Measurements from ENCODE around the gene MCCC1.
"Not testable (repeated sequence)": the region's sequence is repeated elsewhere in the genome, so short reads cannot be mapped to it uniquely, and the experiment has no call there.

The MCCC1 gene

DNA sequence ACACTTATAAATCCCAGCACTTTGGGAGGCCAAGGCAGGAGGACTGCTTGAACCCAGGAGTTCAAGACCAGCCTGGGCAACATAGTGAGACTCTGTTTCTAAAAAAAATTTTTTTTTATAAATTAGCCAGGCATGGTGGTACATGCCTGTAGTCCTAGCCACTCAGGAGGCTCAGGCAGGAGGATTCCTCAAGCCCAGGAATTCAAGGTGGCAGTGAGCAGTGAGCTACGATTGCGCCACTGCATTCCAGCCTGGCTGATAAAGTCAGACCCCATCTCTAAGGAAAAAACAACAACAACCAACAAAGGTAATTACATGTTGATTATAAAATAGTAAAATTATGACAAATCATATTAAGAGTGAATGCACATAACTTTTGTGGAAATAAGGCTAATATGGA is 40.9 kb downstream of the MCCC1 start:
- in situ Hi-C loops (cut with MboI; ENCODE audit: low sequenced_read_pairs): no loop called here

DNA sequence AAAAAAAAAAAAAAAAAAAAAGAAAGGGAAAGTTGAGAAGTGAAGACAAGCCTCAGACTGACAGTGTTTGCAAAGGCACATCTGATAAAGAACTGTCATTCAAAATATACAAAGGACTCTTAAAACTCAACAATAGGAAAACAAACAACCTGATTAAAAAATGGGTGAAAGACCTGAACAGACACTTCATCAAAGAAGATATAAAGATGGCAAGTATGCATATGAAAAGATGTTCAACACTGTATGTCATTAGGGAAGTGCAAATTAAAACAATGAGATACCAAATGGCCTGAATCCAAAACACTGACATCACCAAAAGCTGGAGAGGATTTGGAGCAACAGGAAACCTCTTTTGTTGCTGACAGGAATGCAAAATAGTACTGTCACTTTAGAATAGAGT is 48.6 kb downstream of the MCCC1 start:
- in situ Hi-C loops (cut with MboI; ENCODE audit: low sequenced_read_pairs): no loop called here

- in situ Hi-C loops (cut with MboI; ENCODE audit: low sequenced_read_pairs): no loop called here
Observed at GRCh38 chr3:183046883-183047282, 52.4 kb downstream of the MCCC1 start.

DNA sequence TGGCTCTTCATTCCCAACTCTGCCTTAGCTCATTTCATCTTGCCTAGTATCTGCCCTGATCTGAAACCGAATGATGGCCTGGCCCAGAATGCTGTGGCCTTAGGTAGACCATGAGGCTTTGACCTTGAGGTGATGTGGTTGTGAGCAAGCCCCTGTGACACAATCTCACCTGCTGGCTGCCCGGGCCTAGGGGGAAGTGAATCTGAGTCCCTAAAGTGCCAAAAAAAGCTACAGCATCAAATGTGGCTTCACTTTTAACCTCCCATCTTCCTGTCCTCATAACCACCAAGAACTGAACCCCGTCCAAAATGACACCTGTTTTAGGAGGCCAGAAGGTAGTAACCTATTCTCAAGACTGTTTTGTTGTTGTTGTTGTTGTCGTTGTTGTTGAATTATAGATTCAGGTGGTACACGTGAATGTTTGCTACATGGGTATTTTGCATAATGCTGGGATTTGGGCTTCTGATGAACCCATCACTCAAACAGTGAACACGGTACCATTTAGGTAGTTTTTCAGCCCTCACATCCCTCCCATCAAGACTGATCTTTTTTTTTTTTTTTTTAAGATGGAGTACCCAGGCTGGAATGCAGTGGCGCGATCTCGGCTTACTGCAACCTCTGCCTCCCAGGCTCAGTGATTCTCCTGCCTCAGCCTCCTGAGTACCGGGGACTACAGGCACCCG is 54.6 kb downstream of the MCCC1 start:
- in situ Hi-C loops (cut with MboI; ENCODE audit: low sequenced_read_pairs): no loop called here

DNA sequence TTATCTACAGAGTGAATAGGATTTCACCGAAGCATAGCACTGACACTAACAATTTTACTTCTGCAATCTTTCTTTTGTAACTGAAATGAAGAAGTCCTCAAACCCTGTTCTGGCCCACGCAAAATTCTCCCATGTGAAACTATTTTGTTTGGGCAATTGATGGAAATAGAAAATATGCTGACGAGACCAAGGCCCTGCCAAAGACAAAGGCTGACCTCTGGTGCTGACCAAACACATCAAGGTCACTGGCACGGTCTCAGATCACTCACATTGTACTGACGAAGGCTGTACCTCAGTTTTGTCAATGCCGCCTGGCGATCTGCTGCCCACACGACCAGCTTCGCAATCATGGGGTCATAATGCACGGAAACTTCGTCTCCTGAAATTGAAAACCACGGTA is 60.5 kb downstream of the MCCC1 start:
- in situ Hi-C loops (cut with MboI; ENCODE audit: low sequenced_read_pairs): no loop called here

DNA sequence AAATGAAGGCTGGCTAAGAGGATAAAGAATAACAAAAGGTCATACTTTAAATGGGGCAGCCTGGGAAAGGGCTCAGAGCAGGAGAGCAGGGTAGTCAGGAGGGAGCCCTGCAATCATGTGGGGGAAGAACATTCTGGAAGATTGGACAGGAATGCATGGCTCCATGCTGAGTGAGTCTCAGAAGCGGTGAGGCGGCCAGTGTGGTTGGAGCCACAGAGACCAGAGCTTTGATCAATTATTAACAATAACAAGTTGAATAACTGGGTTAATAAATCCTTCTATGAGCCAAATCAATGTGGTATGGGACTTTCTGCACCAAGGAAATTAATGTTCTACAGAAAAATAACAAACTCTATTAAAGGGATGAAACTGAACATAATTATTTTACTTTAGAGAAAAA is 61.1 kb downstream of the MCCC1 start:
- in situ Hi-C loops (cut with MboI; ENCODE audit: low sequenced_read_pairs): no loop called here

GRCh38 chr3:183033746-183034145 is 65.5 kb downstream of the MCCC1 start:
- in situ Hi-C loops (cut with MboI; ENCODE audit: low sequenced_read_pairs): no loop called here

GRCh38 chr3:183032880-183033555 is 66.3 kb downstream of the MCCC1 start:
- in situ Hi-C loops (cut with MboI; ENCODE audit: low sequenced_read_pairs): no loop called here

DNA sequence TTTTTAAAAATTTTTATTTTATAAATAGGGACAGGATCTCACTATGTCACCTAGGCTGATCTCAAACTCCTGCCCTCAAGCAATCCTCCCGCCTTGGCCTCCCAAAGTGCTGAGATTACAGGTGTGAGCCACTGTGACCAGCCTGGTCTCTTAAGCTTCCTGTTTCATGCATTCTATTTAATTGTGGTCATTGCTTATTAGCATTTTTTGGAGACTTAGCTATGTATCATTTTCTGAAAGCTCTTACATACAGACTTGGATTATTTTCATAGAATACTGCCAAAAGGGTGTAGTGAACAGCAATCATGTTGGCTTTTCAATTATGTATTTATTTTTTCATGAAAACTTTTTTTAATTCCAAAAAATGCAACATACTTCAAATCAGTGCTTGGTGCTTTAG is 67.5 kb downstream of the MCCC1 start:
- in situ Hi-C loops (cut with MboI; ENCODE audit: low sequenced_read_pairs): no loop called here

- in situ Hi-C loops (cut with MboI; ENCODE audit: low sequenced_read_pairs): no loop called here
Observed at GRCh38 chr3:183028416-183028815, 70.9 kb downstream of the MCCC1 start.

GRCh38 chr3:183027276-183027675 is 72.0 kb downstream of the MCCC1 start:
- in situ Hi-C loops (cut with MboI; ENCODE audit: low sequenced_read_pairs): no loop called here

GRCh38 chr3:183022936-183023516 is 76.3 kb downstream of the MCCC1 start:
- in situ Hi-C loops (cut with MboI; ENCODE audit: low sequenced_read_pairs): no loop called here

- in situ Hi-C loops (cut with MboI; ENCODE audit: low sequenced_read_pairs): no loop called here
Observed at GRCh38 chr3:183018421-183019192, 80.7 kb downstream of the MCCC1 start.

DNA sequence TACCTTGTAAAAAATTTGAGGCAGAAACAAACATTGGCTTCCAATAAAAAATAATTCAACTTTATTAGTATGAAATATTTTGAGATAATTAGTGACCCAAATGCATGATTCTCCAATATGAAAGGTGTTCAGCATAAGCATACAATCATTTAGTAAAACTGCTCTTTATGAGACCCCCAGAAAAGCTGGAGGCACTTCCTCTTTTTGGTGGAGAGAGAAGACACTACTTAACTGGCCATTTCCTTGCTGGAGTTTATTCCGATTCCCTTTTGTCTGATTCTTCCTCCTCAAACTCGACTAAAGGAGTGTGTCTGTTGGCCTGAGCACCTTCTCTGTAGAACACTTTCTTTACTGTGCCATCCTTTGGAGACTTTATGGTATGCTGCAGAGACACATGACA is 84.1 kb downstream of the MCCC1 start:
- in situ Hi-C loops (cut with MboI; ENCODE audit: low sequenced_read_pairs): no loop called here

GRCh38 chr3:183013856-183014255 is 85.4 kb downstream of the MCCC1 start:
- in situ Hi-C loops (cut with MboI; ENCODE audit: low sequenced_read_pairs): no loop called here

DNA sequence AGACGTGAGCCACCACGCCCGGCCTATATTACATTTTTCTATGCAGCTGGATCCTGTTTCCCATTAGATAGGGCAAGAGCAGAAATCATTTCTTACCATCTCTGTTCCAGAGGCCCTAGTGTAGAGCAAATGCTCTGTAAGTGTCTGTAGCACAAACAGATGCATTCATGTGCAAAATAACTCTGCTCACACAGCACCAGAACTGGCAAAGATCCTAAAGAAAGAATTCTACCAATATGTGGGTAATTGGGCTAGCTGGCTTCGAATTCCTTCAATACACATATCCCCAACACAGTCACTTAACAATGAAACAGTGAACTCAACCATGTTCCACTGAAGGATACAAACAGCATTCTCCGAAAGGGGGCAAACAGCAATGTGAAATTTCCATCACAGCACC is 86.2 kb downstream of the MCCC1 start:
- in situ Hi-C loops (cut with MboI; ENCODE audit: low sequenced_read_pairs): no loop called here

DNA sequence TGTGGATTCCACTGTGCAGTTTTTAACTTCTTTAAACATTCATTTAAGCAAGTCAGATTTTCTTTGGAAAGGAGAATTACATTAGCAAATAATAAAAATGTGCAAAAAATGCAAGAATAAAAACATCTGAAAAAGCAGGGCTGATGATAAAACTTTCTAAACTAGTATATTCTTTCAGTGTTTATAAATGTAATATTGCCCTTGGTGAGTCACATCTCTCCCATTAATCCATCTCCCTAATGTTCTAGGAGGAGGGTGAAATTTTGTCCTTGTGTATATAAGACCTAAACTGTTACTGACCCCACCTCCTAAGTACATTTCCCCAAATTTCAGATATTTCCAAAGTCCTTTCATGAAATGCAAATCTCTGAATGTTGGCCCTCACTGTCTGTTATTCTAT is 90.5 kb downstream of the MCCC1 start:
- in situ Hi-C loops (cut with MboI; ENCODE audit: low sequenced_read_pairs): no loop called here

GRCh38 chr3:183008303-183008702 is 91.0 kb downstream of the MCCC1 start:
- in situ Hi-C loops (cut with MboI; ENCODE audit: low sequenced_read_pairs): no loop called here

- in situ Hi-C loops (cut with MboI; ENCODE audit: low sequenced_read_pairs): no loop called here
Observed at GRCh38 chr3:183006396-183007002, 92.8 kb downstream of the MCCC1 start.

GRCh38 chr3:182999767-183000166 is 99.5 kb downstream of the MCCC1 start:
- in situ Hi-C loops (cut with MboI; ENCODE audit: low sequenced_read_pairs): no loop called here

DNA sequence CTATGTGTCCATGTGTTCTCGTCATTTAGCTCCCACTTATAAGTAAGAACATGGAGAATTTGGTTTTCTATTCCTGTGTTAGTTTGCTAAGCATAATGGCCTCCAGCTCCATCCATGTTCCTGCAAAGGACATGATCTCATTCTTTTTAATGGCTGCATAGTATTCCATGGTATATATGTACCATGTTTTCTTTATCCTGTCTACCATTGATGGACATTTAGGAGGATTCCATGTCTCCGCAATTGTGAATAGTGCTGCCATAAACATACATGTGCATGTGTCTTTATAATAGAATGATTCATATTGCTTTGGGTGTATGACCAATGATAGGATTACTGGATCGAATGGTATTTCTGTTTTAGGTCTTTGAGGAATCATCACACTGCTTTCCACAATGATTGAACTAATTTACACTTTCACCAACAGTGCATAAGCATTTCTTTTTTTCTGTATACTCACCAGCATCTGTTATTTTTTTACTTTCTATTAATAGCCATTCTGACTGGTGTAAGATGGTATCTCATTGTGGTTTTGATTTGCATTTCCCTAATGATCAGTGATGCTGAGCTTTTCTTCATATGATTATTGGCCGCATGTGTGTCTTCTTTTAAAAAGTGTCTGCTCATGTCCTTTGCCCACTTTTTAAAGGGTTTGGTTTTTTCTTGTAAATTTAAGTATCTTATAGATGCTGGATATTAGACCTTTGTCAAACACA is 105.7 kb downstream of the MCCC1 start:
- in situ Hi-C loops (cut with MboI; ENCODE audit: low sequenced_read_pairs): not testable (repeated sequence)
